Activated CD8-positive, alpha-beta memory T cell treated with anti-CD3 and anti-CD28 coated beads for 4 hours (primary cell): ENCODE results near the gene RSPRY1.

ENCODE experiments used
- DNase-seq, 2 donors: peaks; one replicate each; pipeline ENCODE4 v3.0.0-alpha.2; 2020; ENCODE audit warnings: low read depth in 2 of 2

The RSPRY1 gene

DNA sequence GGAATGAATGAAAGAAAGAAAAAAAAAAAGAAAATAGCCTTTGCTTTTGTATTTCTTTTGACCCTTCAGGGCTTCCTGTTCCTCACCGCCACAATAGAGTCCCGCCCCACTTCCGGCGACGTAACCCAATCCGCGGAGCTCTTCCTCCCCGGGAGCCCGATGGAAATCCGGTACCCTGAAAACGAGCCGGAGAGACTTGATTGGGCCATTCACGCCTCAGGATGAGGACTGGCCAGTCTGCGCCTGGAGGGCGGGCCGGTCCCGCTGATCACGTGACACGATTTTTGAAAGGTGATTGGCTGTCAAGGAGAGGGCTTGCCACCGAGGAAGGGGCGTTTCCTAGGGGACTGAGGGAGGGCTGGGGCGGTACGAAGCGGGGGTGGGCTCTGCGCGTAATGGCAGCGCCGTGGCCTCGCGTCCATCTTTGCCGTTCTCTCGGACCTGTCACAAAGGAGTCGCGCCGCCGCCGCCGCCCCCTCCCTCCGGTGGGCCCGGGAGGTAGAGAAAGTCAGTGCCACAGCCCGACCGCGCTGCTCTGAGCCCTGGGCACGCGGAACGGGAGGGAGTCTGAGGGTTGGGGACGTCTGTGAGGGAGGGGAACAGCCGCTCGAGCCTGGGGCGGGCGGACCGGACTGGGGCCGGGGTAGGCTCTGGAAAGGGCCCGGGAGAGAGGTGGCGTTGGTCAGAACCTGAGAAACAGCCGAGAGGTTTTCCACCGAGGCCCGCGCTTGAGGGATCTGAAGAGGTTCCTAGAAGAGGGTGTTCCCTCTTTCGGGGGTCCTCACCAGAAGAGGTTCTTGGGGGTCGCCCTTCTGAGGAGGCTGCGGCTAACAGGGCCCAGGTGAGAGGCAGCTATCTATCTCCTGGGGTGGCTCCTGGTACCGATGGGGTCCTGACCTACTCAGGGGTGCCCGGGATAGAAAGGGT lies at the start of gene RSPRY1, which contains the start of gene PSME3IP1:
Gene RSPRY1, plus strand, starts transcription at position 385 of the 927 bp plus-strand sequence. CDS start 18,330 bp downstream, outside the sequence.
Gene PSME3IP1, minus strand, starts transcription at position 95 of the 927 bp plus-strand sequence. CDS start 12,185 bp downstream, outside the sequence.
- peak; percentile 97 to 98 for DNase-seq

DNA sequence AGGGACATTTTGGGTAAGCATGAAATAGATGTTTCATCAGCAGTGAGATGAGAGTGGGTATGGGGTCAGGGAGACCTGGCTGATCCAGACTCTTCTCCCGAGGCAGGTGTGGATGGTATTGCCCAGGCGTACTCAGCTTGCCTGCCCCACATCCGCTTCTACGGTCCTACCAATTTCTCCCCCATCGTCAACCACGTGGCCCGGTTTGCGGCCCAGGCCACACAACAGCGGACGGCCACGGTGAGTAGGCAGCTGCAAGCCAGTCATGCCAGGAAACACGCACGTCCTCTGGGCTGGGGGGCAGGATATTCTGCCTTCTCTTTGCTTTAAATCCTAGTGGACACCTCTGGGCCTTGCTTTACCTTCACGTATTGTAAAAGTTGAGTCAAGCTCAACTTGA lies 49.1 kb upstream of the RSPRY1 start:
- DNase-seq = no peak

- DNase-seq = no peak
Observed at GRCh38 chr16:57137566-57138273, 48.4 kb upstream of the RSPRY1 start.

DNA sequence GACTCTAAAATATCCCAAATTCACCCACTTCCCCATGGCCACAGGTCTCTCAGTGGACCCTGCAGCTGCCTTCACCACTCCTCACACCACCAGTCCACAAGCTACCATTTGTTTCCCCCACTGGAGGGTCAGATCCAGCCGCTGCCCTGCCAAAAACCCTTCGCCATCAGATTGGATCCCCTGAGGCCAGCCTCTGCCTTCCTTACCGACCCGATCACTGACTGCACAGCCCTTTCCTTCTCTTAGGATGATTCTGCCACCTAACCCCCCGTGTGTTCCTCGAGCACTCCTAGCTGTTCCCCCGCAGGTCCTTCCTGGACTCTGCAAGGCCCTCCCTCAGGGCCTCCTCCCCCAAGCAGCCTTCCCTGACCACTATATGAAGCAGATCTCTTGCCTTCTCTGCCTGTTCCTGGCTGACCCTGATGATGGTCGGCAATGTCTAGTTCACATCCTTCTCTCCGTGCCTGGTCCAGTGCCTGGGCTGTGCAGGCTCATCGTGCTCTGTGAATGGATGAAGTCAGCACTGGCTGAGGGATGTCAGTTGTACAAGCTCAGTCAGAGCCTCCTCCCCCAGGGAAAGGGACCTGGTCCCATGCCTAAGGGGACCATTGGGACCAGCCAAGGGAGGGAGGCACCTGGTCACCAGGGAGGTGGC lies 47.7 kb upstream of the RSPRY1 start:
- DNase-seq = no peak

DNA sequence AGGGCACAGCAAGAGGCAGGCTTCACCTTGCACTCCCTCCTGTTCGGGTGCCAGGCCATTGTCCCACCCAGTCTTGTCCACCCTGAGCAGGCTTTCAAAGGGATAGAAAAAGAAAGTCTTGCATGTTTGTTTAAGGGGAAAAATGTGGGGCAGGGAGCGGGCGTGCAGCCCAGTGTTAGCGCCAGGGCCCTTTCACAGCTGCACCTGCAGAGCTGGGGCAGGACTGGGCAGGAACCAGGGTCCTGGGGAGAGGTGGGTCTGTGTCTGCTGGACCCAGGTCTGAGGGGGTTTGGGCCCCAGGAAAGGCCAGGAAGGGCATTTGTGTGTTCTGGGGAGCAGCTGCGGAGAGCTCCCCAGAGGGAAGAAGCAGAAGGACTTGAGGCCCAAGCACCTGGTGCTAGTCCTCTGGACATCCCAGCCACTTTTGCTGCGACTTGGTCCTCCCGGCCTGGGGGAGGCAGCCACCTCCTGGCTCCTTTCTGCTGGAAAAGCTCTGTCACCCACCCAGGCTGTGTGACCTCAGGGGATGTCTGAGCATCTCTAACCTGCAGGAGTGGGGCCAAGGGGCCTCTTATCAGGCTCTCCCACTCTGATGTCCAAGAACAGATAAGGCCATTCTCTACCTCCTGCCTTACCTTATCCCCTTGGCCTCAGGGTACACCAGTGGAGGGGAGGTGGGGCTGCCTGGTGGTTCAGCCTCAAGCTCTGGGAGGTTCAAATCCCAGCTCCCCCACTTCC lies 45.0 kb upstream of the RSPRY1 start:
- no peak for DNase-seq

DNA sequence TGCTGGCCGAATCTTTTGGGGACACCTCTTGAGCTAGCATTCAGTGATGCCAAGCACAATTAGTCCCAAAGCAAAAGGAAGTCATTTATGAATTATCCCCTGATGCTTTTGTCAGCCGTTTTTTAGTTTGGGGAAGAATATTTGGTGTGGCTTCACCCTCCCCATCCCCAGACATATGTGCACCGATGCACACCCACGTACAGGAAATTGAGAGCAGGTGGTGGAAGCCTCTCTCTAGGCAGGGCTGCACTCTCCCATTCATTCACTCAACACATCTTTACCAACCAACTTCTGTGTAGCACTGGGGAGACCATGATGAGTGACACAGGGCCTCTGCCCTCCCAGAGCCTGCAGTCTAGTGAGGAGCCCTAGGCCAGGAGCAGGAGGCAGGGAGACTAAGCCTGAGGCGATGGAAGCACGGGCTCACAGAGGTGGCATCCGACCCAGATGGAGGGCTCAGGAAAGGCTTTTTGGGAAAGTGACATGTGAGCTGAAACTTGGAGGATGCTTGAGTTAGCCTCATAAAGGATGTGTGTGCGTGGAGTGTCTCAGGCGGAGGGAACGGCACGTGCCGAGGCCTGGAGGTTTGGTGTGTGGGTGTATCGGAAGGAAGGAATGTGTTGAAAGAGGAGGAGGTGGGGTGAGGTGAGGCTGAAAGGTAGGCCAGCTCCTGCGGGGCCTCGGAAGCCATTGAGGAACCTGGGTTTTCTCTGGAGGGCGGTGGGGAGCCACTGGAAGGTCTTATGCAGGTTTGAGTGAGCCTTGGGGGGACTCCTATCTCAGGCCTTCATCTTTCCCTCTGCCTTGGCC lies 44.1 kb upstream of the RSPRY1 start:
- DNase-seq = no peak

- DNase-seq = no peak
Observed at GRCh38 chr16:57143149-57143921, 42.8 kb upstream of the RSPRY1 start.

GRCh38 chr16:57144027-57144426 lies 42.1 kb upstream of the RSPRY1 start:
- no peak for DNase-seq

GRCh38 chr16:57145046-57146021 lies 40.8 kb upstream of the RSPRY1 start:
- no peak for DNase-seq

DNA sequence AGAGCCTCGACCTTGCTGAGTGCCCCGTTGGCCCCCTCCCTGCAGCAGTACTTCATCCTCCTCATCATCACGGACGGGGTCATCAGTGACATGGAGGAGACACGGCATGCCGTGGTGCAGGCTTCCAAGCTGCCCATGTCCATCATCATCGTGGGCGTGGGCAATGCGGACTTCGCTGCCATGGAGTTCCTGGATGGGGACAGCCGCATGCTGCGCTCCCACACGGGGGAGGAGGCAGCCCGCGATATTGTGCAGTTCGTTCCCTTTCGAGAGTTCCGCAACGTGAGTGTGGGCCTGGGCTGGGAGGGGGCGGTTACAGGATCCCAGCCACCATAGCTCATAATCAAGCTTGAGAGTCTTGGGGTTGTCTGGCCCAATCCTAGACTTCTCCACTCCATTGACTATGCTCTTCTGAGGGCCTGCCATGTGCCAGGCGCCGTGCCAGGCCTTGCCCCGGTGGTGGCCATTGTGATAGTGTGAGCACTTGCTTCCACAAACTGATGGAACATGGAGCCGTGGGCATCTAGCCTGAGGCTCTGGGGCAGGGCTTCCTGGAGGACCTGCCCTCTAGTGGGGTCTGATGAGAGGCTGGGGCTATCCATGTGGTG lies 40.0 kb upstream of the RSPRY1 start:
- no peak for DNase-seq

- DNase-seq = no peak
Observed at GRCh38 chr16:57146735-57147134, 39.4 kb upstream of the RSPRY1 start.

- DNase-seq = no peak
Observed at GRCh38 chr16:57147381-57148221, 38.5 kb upstream of the RSPRY1 start.

- no peak for DNase-seq
Observed at GRCh38 chr16:57148481-57148880, 37.6 kb upstream of the RSPRY1 start.

DNA sequence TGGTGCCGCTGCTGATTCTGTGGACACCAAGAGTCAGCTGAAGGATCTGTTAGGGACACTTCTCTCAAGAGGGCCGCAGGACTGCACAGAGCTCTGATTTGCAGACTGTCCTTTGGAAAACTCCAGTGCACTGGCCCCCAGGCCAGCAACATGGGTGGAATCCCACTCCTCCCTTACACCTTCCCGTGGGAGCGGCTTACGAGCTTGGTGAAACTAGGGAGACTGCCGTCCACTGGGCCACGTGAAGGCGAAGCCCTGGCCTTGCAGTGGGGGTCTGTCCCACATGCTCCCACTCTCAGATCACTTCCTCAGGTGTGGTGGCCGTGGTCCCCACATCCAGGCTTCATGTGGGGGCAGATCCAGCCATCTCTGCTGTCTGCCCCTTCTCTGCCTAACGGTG lies 36.7 kb upstream of the RSPRY1 start:
- DNase-seq = no peak

DNA sequence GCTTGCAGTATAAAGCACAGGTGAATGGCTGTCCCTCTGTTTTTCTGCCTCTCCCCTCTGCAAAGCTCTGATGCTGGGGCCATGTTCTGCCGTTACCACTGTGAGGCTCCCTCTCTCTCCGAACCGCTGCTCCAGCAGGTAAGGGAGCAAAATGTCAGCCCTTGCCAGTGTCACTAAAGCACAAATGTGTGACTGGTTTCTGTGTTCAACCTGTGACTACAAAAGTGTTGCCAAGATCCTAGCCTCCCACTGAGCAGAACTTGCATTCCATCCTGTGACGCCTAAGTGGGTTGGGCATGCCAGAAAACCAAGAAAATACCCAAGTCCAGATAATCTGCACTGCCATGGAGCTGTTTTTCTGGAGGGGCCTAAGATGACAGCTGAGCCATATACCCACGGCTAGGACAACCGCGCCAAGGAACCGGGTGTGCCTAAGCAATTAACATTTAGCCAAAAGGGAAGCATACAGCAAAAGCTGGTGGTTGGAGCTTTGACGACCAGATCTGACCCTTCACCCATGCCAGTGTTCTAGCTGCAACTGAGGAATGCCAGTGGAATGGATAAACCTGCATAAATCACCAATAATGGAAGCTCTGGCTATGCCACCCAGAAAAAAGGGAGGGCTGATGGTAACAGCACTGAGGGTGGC lies 35.3 kb upstream of the RSPRY1 start:
- no peak for DNase-seq

DNA sequence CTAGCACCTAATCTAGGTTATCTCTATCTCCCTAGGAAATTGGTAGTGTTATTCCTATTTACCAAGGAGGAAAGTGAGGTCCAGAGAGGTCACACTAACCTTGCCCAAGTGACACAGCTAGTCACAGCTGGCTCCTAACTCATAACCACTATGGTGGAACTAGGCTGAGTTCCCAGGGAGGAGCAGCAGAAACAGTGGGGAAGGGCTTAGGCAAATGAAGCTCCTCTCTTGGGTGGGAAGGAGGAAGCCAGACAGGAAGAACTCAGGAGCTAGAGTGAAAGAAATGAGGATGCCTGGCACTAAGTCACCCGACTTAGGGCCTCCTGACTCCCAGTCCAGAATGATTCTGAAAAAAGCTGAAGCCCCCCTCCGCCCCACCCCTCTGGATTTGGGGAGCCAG lies 34.8 kb upstream of the RSPRY1 start:
- no peak for DNase-seq
